ENCODE data around the gene USP30.
"Not testable (repeated sequence)": the region's sequence is repeated elsewhere in the genome, so short reads cannot be mapped to it uniquely, and the experiment has no call there.

USP30 gene

DNA sequence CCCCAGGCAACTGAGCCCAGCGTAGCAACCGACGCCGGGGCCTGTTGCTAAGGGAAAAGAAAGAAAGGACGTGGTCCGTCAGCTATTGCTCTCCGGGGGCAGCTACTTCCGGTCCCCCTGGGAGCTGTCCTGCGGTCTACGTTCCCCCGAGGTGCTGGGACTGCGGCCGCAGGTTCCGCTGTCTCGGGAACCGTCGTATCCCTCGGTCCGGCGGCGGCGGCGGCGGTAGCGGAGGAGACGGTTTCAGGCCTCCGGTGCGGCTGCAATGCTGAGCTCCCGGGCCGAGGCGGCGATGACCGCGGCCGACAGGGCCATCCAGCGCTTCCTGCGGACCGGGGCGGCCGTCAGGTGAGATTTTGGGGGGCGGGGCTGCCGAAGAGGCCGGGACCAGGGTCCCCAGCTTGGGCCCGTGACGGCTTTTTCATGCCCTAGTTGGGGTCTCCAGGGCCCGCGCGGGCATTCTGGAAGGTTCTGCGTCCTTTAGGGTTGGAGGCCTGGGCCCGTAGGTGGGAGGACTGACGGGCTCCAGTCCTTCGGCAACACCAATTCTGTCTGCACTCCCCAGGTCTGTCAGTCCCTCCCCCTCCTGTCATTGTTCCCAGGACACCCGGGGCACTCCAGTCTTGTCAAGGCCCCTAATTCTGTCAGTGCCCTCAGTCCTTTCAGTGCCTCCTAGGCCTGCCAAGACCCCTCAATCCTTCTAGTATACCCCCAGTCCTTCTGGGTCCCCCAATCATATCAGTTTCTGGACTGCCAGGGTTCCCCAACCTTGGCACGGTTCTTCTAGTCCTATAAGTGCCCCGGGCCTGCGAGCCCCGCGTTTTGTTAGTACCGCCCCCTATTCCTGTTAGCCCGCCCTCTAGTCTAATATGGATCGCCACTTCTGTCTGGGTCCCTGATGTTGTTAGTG lies at the start of gene USP30:
Gene USP30 (plus strand): TSS at position 163 of the 910 bp plus-strand sequence. CDS start 103 bp downstream, at position 266.
- peak in 1 of 2 experiments; percentile 33 for DNase-seq

DNA sequence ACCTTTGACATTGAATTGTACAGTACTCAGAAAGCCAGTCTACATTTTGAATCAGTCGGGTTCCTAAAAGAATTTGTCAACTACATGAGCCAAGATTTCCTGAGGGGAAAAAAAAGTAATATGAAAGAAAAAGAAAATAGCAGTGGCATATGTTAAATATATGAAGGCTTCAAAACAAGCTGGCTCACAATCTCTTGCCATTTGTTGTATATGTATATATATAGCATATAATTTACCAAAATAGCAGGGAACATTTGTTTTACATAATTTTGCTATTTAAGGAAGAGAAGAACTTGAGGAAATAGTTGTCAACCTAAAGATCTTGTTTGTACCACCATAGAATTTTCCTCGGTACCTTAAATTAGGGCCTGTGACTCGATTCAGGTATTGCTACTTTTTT lies 48.4 kb upstream of the USP30 start:
- DNase-seq = no peak

GRCh38 chr12:109009766-109010165 lies 42.6 kb upstream of the USP30 start:
- no peak for DNase-seq

DNA sequence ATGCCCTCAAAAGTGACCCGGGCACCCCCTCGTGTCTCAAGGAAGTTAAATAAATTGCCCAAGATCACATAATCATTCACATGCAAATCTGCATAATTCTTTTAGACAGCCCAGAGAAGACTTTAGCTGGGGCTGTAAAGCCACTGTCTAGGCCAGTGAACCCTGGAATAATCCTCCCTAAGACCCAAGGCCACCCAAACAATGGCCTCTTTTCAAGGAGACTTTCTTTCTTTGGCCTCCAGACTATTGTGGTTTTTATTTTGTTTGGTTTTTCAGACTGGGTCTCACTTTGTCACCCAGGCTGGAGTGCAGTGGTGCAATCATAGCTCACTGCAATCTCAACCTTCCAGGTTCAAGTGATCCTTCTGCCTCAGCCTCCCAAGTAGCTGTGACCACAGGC lies 42.1 kb upstream of the USP30 start:
- no peak for DNase-seq

DNA sequence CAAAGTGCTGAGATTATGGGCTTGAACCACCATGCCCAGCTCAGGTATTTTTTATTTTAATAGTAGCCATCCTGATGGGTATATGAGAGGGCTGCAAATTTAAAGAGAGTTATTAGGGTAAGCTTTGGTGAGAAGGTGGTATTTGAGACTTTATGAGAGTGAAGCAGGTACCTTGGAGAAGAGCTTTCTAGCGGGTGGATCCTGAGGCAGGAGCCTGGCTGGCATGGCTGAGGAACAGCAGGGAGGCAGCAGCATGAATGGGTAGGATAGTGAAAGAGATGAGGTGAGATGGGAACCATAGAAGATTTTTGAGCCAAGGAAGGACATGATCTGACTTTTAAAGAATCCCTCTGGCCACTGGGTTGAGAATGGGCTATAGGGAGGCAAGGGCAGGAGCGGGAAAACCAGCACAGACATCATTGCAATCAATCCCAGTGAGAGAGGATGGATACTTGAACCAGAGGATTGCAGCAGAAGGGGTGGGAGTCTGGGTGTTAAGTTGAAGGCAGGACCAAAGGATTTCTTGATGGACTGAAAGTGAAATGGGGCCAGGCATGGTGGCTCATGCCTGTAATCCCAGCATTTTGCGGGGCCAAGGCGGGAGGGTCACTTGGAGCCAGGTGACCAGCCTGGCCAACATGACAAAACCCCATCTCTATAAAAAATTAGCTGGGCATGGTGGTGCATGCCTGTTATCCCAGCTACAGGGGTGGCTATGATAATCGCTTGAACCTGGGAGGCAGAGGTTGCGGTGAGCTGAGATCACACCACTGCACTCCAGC lies 37.2 kb upstream of the USP30 start:
- DNase-seq = no peak

- no peak for DNase-seq
These were observed 36.4 kb upstream of the USP30 start for GRCh38 chr12:109016016-109016415.

GRCh38 chr12:109016978-109017377 lies 35.4 kb upstream of the USP30 start:
- no peak for DNase-seq

DNA sequence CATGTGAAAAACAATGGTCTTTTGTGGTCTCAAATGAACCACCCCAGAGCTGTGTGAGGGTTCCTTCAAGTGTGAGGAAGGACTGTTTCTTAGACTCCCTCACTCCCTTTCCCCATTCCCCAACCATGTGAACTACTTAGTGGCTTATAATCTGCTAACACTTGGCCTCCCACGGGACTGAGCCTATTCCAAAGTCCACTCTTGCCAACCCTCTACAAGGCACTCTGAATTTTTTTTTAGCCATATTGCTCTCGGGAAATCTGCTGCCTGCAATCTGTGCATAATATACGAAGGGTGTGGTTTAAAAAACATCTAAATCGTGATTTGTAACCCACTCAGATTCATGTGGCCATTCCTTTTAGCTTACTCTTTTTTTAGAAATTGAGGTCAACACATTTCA lies 34.1 kb upstream of the USP30 start:
- DNase-seq = no peak

GRCh38 chr12:109020146-109020795 lies 32.1 kb upstream of the USP30 start:
- peak in 1 of 2 experiments; percentile 42 for DNase-seq

DNA sequence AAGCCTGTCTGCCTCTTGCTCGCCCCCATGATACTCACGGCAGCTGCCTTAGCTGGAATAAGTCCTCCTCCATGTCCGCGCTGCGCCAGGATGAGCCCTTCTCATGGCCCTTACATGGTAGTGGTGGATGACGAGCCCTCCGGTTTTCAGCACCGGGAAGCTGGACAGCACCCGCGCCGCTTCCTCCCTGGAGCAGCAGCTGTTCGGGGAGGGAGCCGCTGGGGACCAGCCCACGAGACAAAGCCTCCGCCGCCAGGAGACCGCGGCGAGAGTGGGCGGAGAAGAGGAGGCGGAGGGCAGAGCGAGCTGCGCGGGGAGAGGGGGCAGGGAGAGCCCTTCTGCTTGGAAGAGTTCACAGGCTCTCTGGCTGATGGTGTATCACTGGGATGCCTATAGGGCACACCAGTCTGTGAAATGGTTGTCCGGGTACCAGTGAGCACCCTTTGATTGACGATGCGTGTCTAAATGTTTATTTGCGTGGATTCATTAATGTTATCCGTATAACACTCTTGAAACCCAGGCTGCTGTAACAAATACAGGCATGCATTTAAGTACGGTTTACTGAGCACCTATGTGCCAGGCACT lies 31.5 kb upstream of the USP30 start, which contains the start of gene SVOP:
Gene SVOP (minus strand): TSS at position 273 of the 585 bp plus-strand sequence. CDS start 200 bp downstream, at position 73.
- DNase-seq = peak; percentile 10 to 65

GRCh38 chr12:109027767-109028166 lies 24.6 kb upstream of the USP30 start:
- no peak for DNase-seq

- not testable (repeated sequence) for DNase-seq
These were observed 23.8 kb upstream of the USP30 start for GRCh38 chr12:109028624-109029023.

DNA sequence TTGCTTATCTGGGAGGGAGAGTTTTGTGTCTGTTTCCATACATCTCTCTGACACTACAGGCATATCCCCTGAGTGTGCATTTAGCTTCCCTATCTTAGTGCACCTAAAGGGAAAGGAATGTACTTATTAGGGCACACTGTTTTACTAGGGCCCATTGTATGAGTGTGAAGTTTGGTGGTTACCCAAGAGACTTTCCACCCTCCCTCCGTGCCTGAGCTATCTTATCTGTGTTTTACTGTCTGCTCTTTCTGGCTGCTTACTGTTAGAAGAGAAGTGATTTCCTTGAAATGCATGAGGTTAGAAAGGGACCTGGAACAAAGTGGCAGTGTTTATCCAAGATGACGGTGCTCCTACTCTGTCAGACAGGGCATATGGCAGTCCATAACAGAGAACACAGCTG lies 23.0 kb upstream of the USP30 start:
- no peak for DNase-seq

GRCh38 chr12:109033239-109034196 lies 18.9 kb upstream of the USP30 start:
- DNase-seq = no peak

- DNase-seq = no peak
These were observed 15.4 kb upstream of the USP30 start for GRCh38 chr12:109036975-109037374.

GRCh38 chr12:109044241-109044640 lies 8.1 kb upstream of the USP30 start:
- DNase-seq = no peak

DNA sequence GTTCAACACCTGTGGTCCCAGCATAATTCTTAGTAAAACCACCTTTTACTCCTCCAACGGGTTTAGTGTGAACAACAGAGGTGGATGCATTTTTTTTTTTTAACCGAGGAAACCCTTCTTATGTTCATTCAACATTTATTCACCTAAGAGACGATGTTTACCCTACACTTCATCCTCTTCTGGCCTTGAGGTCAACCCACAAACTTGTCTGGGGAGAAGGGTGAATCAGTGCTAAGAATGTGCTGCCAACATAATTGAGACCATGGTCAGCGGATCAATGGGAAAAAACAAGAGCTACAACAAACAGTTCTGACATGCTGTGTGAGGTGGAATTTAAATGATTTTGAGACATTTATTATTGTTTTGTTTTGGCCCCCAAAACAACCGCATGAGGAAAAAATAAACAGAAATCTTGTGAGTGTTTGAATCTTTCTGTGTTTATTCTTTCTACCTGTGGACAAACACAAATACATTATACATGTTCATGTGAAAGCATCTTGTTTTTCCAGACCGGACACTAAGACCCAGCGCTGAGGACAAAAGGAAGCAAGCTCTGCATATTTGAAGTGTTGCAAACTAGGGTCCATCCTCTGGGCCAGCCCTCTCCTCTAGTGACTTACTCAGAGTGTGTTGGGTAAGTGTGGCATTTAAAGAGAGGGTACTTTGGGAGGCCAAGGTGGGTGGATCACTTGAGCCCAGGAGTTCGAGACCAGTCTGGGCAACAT lies 5.1 kb upstream of the USP30 start:
- no peak for DNase-seq

DNA sequence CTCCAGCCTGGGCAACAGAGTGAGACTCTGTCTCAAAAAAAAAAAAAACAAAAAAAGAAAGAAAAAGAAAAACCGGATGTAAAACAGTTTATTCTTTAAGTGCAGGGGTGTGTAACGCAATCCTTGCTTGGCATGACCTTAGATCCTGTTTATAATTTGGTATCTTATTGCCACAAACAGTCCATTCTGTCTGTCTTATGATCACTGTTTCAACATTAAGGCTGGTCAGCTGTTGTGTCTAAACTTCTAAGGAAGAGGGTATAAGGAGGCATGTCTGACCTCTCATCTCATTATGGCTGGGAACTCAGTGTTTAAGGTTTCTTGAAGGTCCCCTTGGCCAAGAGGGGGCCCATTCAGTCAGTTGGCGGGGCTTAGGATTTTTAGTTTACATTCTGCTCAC lies 3.7 kb upstream of the USP30 start:
- not testable (repeated sequence) for DNase-seq

DNA sequence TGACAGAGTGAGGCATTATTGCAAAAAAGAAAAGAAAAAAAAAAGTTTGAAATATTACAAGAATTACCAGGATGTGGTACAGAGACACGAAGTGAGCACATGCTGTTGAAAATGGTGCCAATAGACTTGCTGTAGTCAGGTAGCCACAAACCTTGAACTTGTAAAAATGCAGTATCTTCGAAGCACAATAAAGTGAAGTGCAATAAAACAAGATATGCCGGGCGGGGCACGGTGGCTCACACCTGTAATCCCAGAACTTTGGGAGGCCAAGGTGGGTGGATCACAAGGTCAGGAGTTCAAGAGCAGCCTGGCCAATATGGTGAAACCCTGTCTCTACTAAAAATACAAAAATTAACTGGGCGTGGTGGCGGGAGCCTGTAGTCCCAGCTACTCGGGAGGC lies 2.6 kb upstream of the USP30 start:
- DNase-seq = not testable (repeated sequence)

GRCh38 chr12:109052097-109052413 lies 321 bp upstream of the USP30 start:
- peak in 1 of 2 experiments; percentile 16 for DNase-seq
